GM12878 (cell line): ENCODE data around the gene RCOR2. TPM values are rescaled to one million over a fixed set of nuclear protein-coding genes. Genes with fewer than 3 reads are reported as not detected.

ENCODE experiments used
- ATAC-seq: fragments of 200-7000 bp; cut with Tn5 transposase; 3 replicates; pipeline ENCODE4 v1.9.1; 2020; ENCODE audit warnings: mild to moderate bottlenecking, moderate library complexity
- BruUV-seq: library from RNA; stranded (reverse); fragments of 400-500 nt; replicated peaks from 2 replicates; lab custom pipeline; 2021; lab: Mats Ljungman, UMichigan
- CTCF ChIA-PET: fragments of 300-600 bp; sonication (Branson Sonifier 250); formaldehyde crosslinking; extraction: SDS; loops from one replicate; lab custom pipeline; 2021; ENCODE audit warnings: inconsistent platforms; lab: Yijun Ruan, JAX
- POLR2A ChIA-PET: fragments of 350-600 bp; formaldehyde crosslinking; extraction: SDS; loops from one replicate; lab custom pipeline; 2021; ENCODE audit warnings: inconsistent platforms; lab: Charles Lee
- RAD21 ChIA-PET: fragments of 300-600 bp; sonication (Branson Sonifier 250); formaldehyde crosslinking; loops from one replicate; lab custom pipeline; 2023; ENCODE audit warnings: antibody characterized with exemption; ENCODE audit not compliant: unreplicated experiment; lab: Charles Lee
- SMC1A ChIA-PET: fragments of 300-600 bp; sonication (Branson Sonifier 250); formaldehyde crosslinking; loops from one replicate; lab custom pipeline; 2023; ENCODE audit not compliant: unreplicated experiment, uncharacterized antibody; lab: Charles Lee
- DNase-seq: peaks from one replicate; pipeline ENCODE4 v3.0.0-alpha.2; 2011; ENCODE audit warnings: low read depth, low spot score
- FAIRE-seq: peaks from 3 replicates; lab custom pipeline; 2011; peaks lifted over from hg19 to GRCh38; lab: Jason Lieb, UNC
- H2AFZ ChIP-seq: 2 replicates; pipeline ENCODE4 v1.6.0; 2011; ENCODE audit warnings: low read depth, low read length, control low read depth; ENCODE audit not compliant: control insufficient read depth
- H3K27ac ChIP-seq: 2 replicates; pipeline ENCODE4 v1.5.1; 2011; ENCODE audit warnings: control low read depth; ENCODE audit not compliant: control insufficient read depth, insufficient read depth
- H3K27me3 ChIP-seq, 2 experiments: replicated peaks in 1 of 2; 2 replicates each; pipeline versions ENCODE4 v1.6.0 to v1.6.1; 2011; ENCODE audit warnings: low read length in 1 of 2; ENCODE audit not compliant: control insufficient read depth in 2 of 2, insufficient read depth in 2 of 2
- H3K36me3 ChIP-seq, 2 experiments: 2 replicates each; pipeline ENCODE4 v1.5.1; 2011; ENCODE audit warnings: low read length in 1 of 2; ENCODE audit not compliant: control insufficient read depth in 2 of 2, insufficient read depth in 2 of 2
- H3K4me1 ChIP-seq: 2 replicates; pipeline ENCODE4 v1.6.1; 2011; ENCODE audit warnings: mild to moderate bottlenecking, low read length, moderate library complexity, mixed read lengths; ENCODE audit not compliant: control insufficient read depth, insufficient read depth
- H3K4me2 ChIP-seq: 2 replicates; pipeline ENCODE4 v1.6.0; 2011; ENCODE audit warnings: control low read depth; ENCODE audit not compliant: control insufficient read depth, insufficient read depth
- H3K4me3 ChIP-seq: fragments of 200-600 bp; sonication (generic); 2 replicates; pipeline ENCODE4 v1.5.1; 2016
- H3K79me2 ChIP-seq: 2 replicates; pipeline ENCODE4 v1.6.0; 2011; ENCODE audit warnings: low read length; ENCODE audit not compliant: control insufficient read depth, insufficient read depth
- H3K9ac ChIP-seq: 2 replicates; pipeline ENCODE4 v1.8.0; 2011; ENCODE audit warnings: low read length, control low read depth, mixed read lengths; ENCODE audit not compliant: control insufficient read depth, insufficient read depth
- H3K9me3 ChIP-seq: replicated peaks from 3 replicates; pipeline ENCODE4 v1.5.1; 2011; ENCODE audit warnings: mild to moderate bottlenecking, low read length; ENCODE audit not compliant: control insufficient read depth, insufficient read depth
- H4K20me1 ChIP-seq: 2 replicates; pipeline ENCODE4 v1.6.0; 2011; ENCODE audit not compliant: control insufficient read depth, insufficient read depth
- BACH1 ChIP-seq: fragments of 450-650 bp; IDR thresholded peaks from 2 replicates; pipeline ENCODE4 v1.6.1; 2017; ENCODE audit warnings: mild to moderate bottlenecking, borderline replicate concordance
- BCL3 ChIP-seq: IDR thresholded peaks from 2 replicates; pipeline ENCODE4 v1.6.1; 2011; ENCODE audit warnings: borderline replicate concordance, low read depth, mild to moderate bottlenecking, moderate library complexity, low read length; ENCODE audit not compliant: insufficient read depth, poor library complexity, severe bottlenecking
- BHLHE40 ChIP-seq, 2 experiments: fragments of 450-650 bp in 1 of 2; IDR thresholded peaks; 2 replicates each; pipeline ENCODE4 v1.6.1; 2011 to 2017; ENCODE audit warnings: low read depth in 2 of 2, borderline replicate concordance in 1 of 2, improper control_type of control experiment in 1 of 2, low read length in 1 of 2, mild to moderate bottlenecking in 1 of 2
- CTCF ChIP-seq, 3 experiments: IDR thresholded peaks in 2 of 3; conservative IDR thresholded peaks in 1 of 3; 2 replicates each; pipeline ENCODE4 v1.5.1; 2011; ENCODE audit warnings: low read depth in 3 of 3, low read length in 3 of 3, mild to moderate bottlenecking in 3 of 3, control low read depth in 2 of 3, moderate library complexity in 2 of 3, inconsistent platforms in 1 of 3, mixed read lengths in 1 of 3; ENCODE audit not compliant: control insufficient read depth in 2 of 3, insufficient read depth in 1 of 3; ENCODE audit errors: extremely low read depth in 1 of 3
- GABPA ChIP-seq: IDR thresholded peaks from 2 replicates; pipeline ENCODE4 v1.6.1; 2014; ENCODE audit warnings: antibody characterized with exemption, low read depth, mild to moderate bottlenecking, inconsistent platforms
- IKZF1 ChIP-seq: fragments of 450-650 bp; conservative IDR thresholded peaks from 2 replicates; pipeline ENCODE4 v1.6.1; 2017; ENCODE audit warnings: antibody characterized with exemption, mild to moderate bottlenecking
- IKZF2 ChIP-seq, 2 experiments: fragments of 450-650 bp; IDR thresholded peaks; 2 replicates each; pipeline ENCODE4 v1.6.1; 2017; ENCODE audit warnings: mild to moderate bottlenecking in 2 of 2, moderate library complexity in 2 of 2
- IRF4 ChIP-seq: IDR thresholded peaks from 2 replicates; pipeline ENCODE4 v1.6.1; 2011; ENCODE audit warnings: low read depth, low read length
- NBN ChIP-seq: fragments of 450-650 bp; IDR thresholded peaks from 2 replicates; pipeline ENCODE4 v1.6.1; 2016
- NFXL1 ChIP-seq: fragments of 450-650 bp; IDR thresholded peaks from 2 replicates; pipeline ENCODE4 v1.6.1; 2017; ENCODE audit warnings: antibody characterized with exemption, mild to moderate bottlenecking, borderline replicate concordance
- RELB ChIP-seq: fragments of 450-650 bp; IDR thresholded peaks from 2 replicates; pipeline ENCODE4 v1.6.1; 2017; ENCODE audit warnings: low read depth, mild to moderate bottlenecking, moderate library complexity
- SMC3 ChIP-seq: IDR thresholded peaks from 2 replicates; pipeline ENCODE4 v1.6.1; 2011; ENCODE audit warnings: low read length, improper control_type of control experiment, borderline replicate concordance
- SRF ChIP-seq, 2 experiments: IDR thresholded peaks; 2 replicates each; pipeline ENCODE4 v1.6.1; 2011; ENCODE audit warnings: low read depth in 2 of 2, low read length in 2 of 2, mild to moderate bottlenecking in 1 of 2, moderate library complexity in 1 of 2
- STAT3 ChIP-seq: IDR thresholded peaks from 2 replicates; pipeline ENCODE4 v1.6.1; 2011; ENCODE audit warnings: low read depth, low read length, improper control_type of control experiment
- WGBS: methylation state at CpG from one replicate; pipeline ENCODE4 v1.1.6; 2016; ENCODE audit warnings: low lambda C conversion rate; ENCODE audit not compliant: insufficient replicate concordance, insufficient coverage; ENCODE audit errors: missing lambda C conversion rate; 5-methylcytosine and 5-hydroxymethylcytosine counted together
- in situ Hi-C: fragments of 300-500 bp; cut with MboI; formaldehyde crosslinking; loops from 9 replicates; pipeline ENCODE4 v1.14.3; 2018; ENCODE audit warnings: mixed read lengths
- intact Hi-C: fragments of 100-400 bp; cut with micrococcal nuclease; formaldehyde crosslinking; loops from one replicate; pipeline ENCODE4 v1.14.2; 2022; ENCODE audit not compliant: unreplicated experiment
- polyA plus RNA-seq, 11 experiments: library from polyadenylated mRNA; depleted of rRNA in 4 of 11; unstranded in 6 of 11; stranded (reverse) in 5 of 11; fragments of >200 nt; fragmentation: Nextera tagmentation in 4 of 11; fragmentation: Illumina TruSeq in 1 of 11; extraction: Ambion mirVana in 4 of 11; extraction: Trizol in 1 of 11; gene quantifications; 1 replicate in 1 of 11; 2 replicates in 10 of 11; pipeline versions ENCODE4 v1.2.1 to v1.2.3, GENCODE V29; 2011 to 2016; ENCODE audit warnings: inconsistent platforms in 2 of 11, missing spikeins in 2 of 11, low read depth in 1 of 11
- total RNA-seq, 4 experiments: library from RNA; depleted of rRNA in 3 of 4; stranded (reverse); fragments of >200 nt in 3 of 4; fragmentation: Illumina TruSeq in 1 of 4; extraction: Trizol in 1 of 4; gene quantifications; 2 replicates each; pipeline versions ENCODE4 v1.2.1 to v1.2.3, GENCODE V29; 2013 to 2021

RCOR2 gene
- total and polyA plus RNA-seq, 10 of the 15 experiments (the other 5 are each of a cell fraction or from before 2014, with no cell fraction given): 0.06 to 0.32 (median 0.17) TPM; not detected in 5

- Histone ChIP-seq H3K36me3 (peaks cover 8 to 14% of the 10 kb centered on the region in 2 experiments; a peak in 3 of 4 replicates), H3K4me1 (peaks cover 16% of the 10 kb centered on the region), H3K27me3 (no peaks in the 10 kb centered on the region), H3K4me3 (no peak overlapping the region), H4K20me1 (no peaks in the 10 kb centered on the region), H3K9ac (no peak overlapping the region), H2AFZ (no peak overlapping the region), H3K79me2 (peaks cover 26% of the 10 kb centered on the region), H3K9me3 (no peaks in the 10 kb centered on the region), H3K4me2 (no peak overlapping the region), H3K27ac (no peak overlapping the region)
- SMC1A ChIA-PET: interaction anchor here (0.7 to 11.4 kb wide), 18 partner anchors 11 to 396 kb away, joined by 3 to 234 read pairs (median 4); partner anchors contain the start of genes MARK2, RCOR2 and ZFTA
- DNase-seq (no peak), ATAC-seq (peak; percentile 94), FAIRE-seq (peak; percentile 23)
- CTCF ChIA-PET: interaction anchor here (0.6 to 12.7 kb wide), 35 partner anchors 9 to 467 kb away, joined by 3 to 271 read pairs (median 4); partner anchors contain the start of genes ATL3, MARK2, RCOR2 and ZFTA
- POLR2A ChIA-PET: interaction anchor here (0.5 to 1.8 kb wide), 3 partner anchors 28 to 108 kb away, joined by 4 to 8 read pairs (median 4); partner anchors contain the start of gene RCOR2
- RAD21 ChIA-PET: interaction anchor here (0.9 to 6.0 kb wide), 13 partner anchors 10 to 220 kb away, joined by 3 to 101 read pairs (median 4); partner anchors contain the start of genes MARK2 and ZFTA
- in situ Hi-C loops: loop anchor here (5.0 kb wide), 1 partner anchor 108 kb away; the partner anchor contains the start of gene MARK2
- 49% methylated on average over 14 of the region's 14 CpGs for WGBS
- no TSS peak for BruUV-seq
- intact Hi-C loops: loop anchor here (1.0 kb wide), 1 partner anchor 108 kb away; no protein-coding TSS in a partner anchor
- TF ChIP-seq BHLHE40 (IDR thresholded peaks at IDR 0.05; ENCODE audit: borderline replicate concordance in 1 of 2, low read depth in 2 of 2, low read length in 1 of 2) (no peak), STAT3 (no peak), GABPA (no peak), BCL3 (no peak), BACH1 (no peak), NBN (0 out of 2 replicates have a peak, but pooled peaks have one; percentile 34), CTCF (IDR thresholded peaks at IDR 0.05 in 2 of 3, conservative IDR thresholded peaks at IDR 0.05 in 1 of 3; ENCODE audit: control insufficient read depth in 2 of 3, extremely low read depth in 1 of 3, insufficient read depth in 1 of 3, low read depth in 3 of 3, low read length in 3 of 3) (peak; percentile 61 to 81 (median 69); a peak in 5 of 6 replicates), IKZF2 (IDR thresholded peaks at IDR 0.05) (peak; percentile 27 to 33; a peak in 1 of 4 replicates), RELB (0 out of 2 replicates have a peak, but pooled peaks have one; percentile 23), IKZF1 (peak; percentile 63; the same call in 1 of the 2 replicates), IRF4 (no peak), NFXL1 (no peak), SRF (IDR thresholded peaks at IDR 0.05; ENCODE audit: low read depth in 2 of 2, low read length in 2 of 2) (no peak), SMC3 (peak; percentile 69; the same call in 1 of the 2 replicates)
Observed at GRCh38 chr11:63945477-63946163, 28.7 kb upstream of the RCOR2 start.
